A673 (cell line): Measurements from ENCODE around the gene FTCD. TPM values are rescaled to one million over a fixed set of nuclear protein-coding genes. Genes with fewer than 3 reads are reported as not detected.

ENCODE experiments used
- BruUV-seq: library from RNA; stranded (reverse); fragments of 400-500 nt; replicated peaks from 2 replicates; lab custom pipeline; 2021; lab: Mats Ljungman, UMichigan
- CTCF ChIA-PET: fragments of 300-600 bp; sonication (Branson Sonifier 250); formaldehyde crosslinking; loops from one replicate; lab custom pipeline; 2022; ENCODE audit warnings: antibody characterized with exemption; lab: Charles Lee
- POLR2A ChIA-PET: fragments of 300-600 bp; sonication (Branson Sonifier 250); formaldehyde crosslinking; loops from one replicate; lab custom pipeline; 2022; ENCODE audit warnings: antibody characterized with exemption; ENCODE audit not compliant: low non-redundant PET; lab: Charles Lee
- DNase-seq: peaks from one replicate; pipeline ENCODE4 v3.0.0-alpha.2; 2015; ENCODE audit warnings: low spot score
- H3K27ac ChIP-seq: fragments of 200-600 bp; sonication (generic); 2 replicates; pipeline ENCODE4 v1.5.1; 2016; ENCODE audit warnings: mixed run types, low read depth, mild to moderate bottlenecking, mixed read lengths, antibody characterized with exemption, low read length; ENCODE audit not compliant: poor library complexity, severe bottlenecking
- H3K27me3 ChIP-seq: fragments of 200-600 bp; sonication (generic); replicated peaks from 2 replicates; pipeline ENCODE4 v1.6.1; 2017; ENCODE audit warnings: mixed run types, low read depth, mild to moderate bottlenecking, mixed read lengths, antibody characterized with exemption, low read length; ENCODE audit not compliant: insufficient read depth, poor library complexity
- H3K36me3 ChIP-seq: fragments of 200-600 bp; sonication (generic); 2 replicates; pipeline ENCODE4 v1.6.1; 2016; ENCODE audit warnings: mixed run types, mild to moderate bottlenecking, mixed read lengths, antibody characterized with exemption, low read length; ENCODE audit not compliant: insufficient read depth, poor library complexity, severe bottlenecking
- H3K4me1 ChIP-seq: fragments of 200-600 bp; sonication (generic); 2 replicates; pipeline ENCODE4 v1.6.1; 2017; ENCODE audit warnings: mixed run types, mild to moderate bottlenecking, mixed read lengths, antibody characterized with exemption, low read length; ENCODE audit not compliant: insufficient read depth, poor library complexity, severe bottlenecking
- H3K4me3 ChIP-seq: fragments of 200-600 bp; sonication (generic); 2 replicates; pipeline ENCODE4 v1.5.1; 2016; ENCODE audit warnings: low read depth, mixed run types, mild to moderate bottlenecking, mixed read lengths, low read length; ENCODE audit not compliant: poor library complexity, severe bottlenecking
- H3K9me3 ChIP-seq: fragments of 200-600 bp; sonication (generic); 2 replicates; pipeline ENCODE4 v1.6.1; 2016; ENCODE audit warnings: mixed run types, low read depth, mild to moderate bottlenecking, mixed read lengths, antibody characterized with exemption, low read length; ENCODE audit not compliant: poor library complexity, severe bottlenecking
- CTCF ChIP-seq: fragments of 300-800, 200-600 bp; sonication (generic); conservative IDR thresholded peaks from 2 replicates; pipeline ENCODE4 v1.5.1; 2017; ENCODE audit warnings: low read depth, mild to moderate bottlenecking, antibody characterized with exemption, low read length, moderate library complexity, mixed read lengths
- EZH2 ChIP-seq: fragments of 200-600 bp; sonication (generic); IDR thresholded peaks from 2 replicates; pipeline ENCODE4 v1.6.1; 2017; ENCODE audit warnings: borderline replicate concordance, low read depth, mild to moderate bottlenecking, mixed read lengths, antibody characterized with exemption, low read length; ENCODE audit not compliant: poor library complexity, severe bottlenecking
- intact Hi-C: fragments of 100-400 bp; cut with micrococcal nuclease; formaldehyde crosslinking; loops from one replicate; pipeline ENCODE4 v1.10.0; 2022; ENCODE audit not compliant: unreplicated experiment
- total RNA-seq: library from RNA; stranded (reverse); gene quantifications from 2 replicates; pipeline ENCODE4 v1.2.3, GENCODE V29; 2021

Gene FTCD
- total RNA-seq, 1 experiment from 2014 or later, result 5.4 TPM

GRCh38 chr21:46092026-46092764 is 63.2 kb downstream of the FTCD start:
- no peaks in the 10 kb centered on the region for H3K36me3 ChIP-seq
- intact Hi-C loops, result no loop called here
- DNase-seq, result no peak
- ChIA-PET CTCF (interaction anchor here (0.6 kb wide), 1 partner anchor 583 kb away, joined by 4 read pairs; no protein-coding TSS in a partner anchor), POLR2A (no interaction called here)
- H3K27me3 ChIP-seq, result no peaks in the 10 kb centered on the region
- H3K9me3 ChIP-seq, result no peaks in the 10 kb centered on the region
- no peaks in the 10 kb centered on the region for H3K4me1 ChIP-seq
- H3K4me3 ChIP-seq, result no peak overlapping the region
- BruUV-seq, result no TSS peak
- no peak overlapping the region for H3K27ac ChIP-seq
- TF ChIP-seq CTCF (no peak), EZH2 (no peak)

GRCh38 chr21:46091631-46092025 is 63.8 kb downstream of the FTCD start:
- Histone ChIP-seq H3K4me1 (no peaks in the 10 kb centered on the region), H3K9me3 (no peaks in the 10 kb centered on the region), H3K4me3 (no peak overlapping the region), H3K27ac (no peak overlapping the region), H3K36me3 (no peaks in the 10 kb centered on the region), H3K27me3 (no peaks in the 10 kb centered on the region)
- no TSS peak for BruUV-seq
- POLR2A ChIA-PET, result no interaction called here
- intact Hi-C loops, result no loop called here
- no peak for DNase-seq
- TF ChIP-seq EZH2 (no peak), CTCF (no peak)
- CTCF ChIA-PET, result no interaction called here

GRCh38 chr21:46091118-46091517 is 64.3 kb downstream of the FTCD start:
- intact Hi-C loops, result no loop called here
- POLR2A ChIA-PET, result no interaction called here
- H3K36me3 ChIP-seq, result no peaks in the 10 kb centered on the region
- no TSS peak for BruUV-seq
- H3K4me3 ChIP-seq, result no peak overlapping the region
- no peak overlapping the region for H3K27ac ChIP-seq
- DNase-seq, result no peak
- no peaks in the 10 kb centered on the region for H3K4me1 ChIP-seq
- TF ChIP-seq EZH2 (no peak), CTCF (no peak)
- no peaks in the 10 kb centered on the region for H3K9me3 ChIP-seq
- CTCF ChIA-PET, result no interaction called here
- no peaks in the 10 kb centered on the region for H3K27me3 ChIP-seq
